NCI-H1048 (cell line): ENCODE data around the gene GABRP.

Source experiments
- DNase-seq: peaks from one replicate; lab custom pipeline; 2025; lab: John Stamatoyannopoulos, UW

The GABRP gene

GRCh38 chr5:170861917-170862766 is 78.6 kb downstream of the GABRP start, which contains the start of gene RANBP17:
RANBP17 (plus strand) TSS chr5:170862018.
- peak; percentile 79 for DNase-seq

GRCh38 chr5:170863646-170864045 is 80.1 kb downstream of the GABRP start:
- DNase-seq = no peak
